ENCODE results near the gene NPAS2. TPM values are rescaled to one million over a fixed set of nuclear protein-coding genes. Genes with fewer than 3 reads are reported as not detected.

Gene NPAS2
- total RNA-seq, 1 experiment from 2014 or later, result 12.3 TPM

DNA sequence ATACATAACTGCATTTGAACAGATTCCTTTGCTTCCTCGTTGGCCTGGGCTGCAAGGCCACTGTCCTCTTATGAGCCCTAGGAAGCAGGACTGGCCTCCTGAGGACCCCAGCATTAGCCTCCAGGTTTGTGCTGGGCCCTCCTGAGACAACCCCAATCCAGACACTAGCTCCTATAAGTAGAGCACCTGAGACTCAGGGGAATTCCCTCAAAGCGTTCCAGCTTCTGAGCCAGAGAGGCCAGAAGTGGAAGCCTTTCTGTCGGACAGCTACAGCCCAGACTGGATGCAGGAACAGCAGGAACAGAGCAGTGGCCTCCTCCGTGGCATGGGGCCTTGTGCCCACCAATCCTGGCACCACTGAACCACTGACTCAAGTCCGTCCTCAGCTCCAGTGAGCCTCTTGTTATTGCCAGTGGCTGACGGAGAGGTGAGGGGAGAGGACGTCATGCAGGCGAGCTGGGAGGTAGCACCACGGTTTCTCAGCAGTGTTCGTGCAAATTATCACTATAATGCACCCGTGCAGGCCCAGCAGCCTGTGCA is 67.2 kb downstream of the NPAS2 start:
- DNase-seq (ENCODE audit: unreplicated experiment), result no peak
- H3K9me3 Mint-ChIP-seq (ENCODE audit: unreplicated experiment), result no peaks in the 10 kb centered on the region
- BruUV-seq (replicated peaks), result no TSS peak
- ChIA-PET CTCF (interaction anchor here (0.6 to 1.1 kb wide), 2 partner anchors 10 kb away, joined by 3 to 6 read pairs; no protein-coding TSS in a partner anchor), POLR2A (interaction anchor here (1.0 kb wide), 1 partner anchor 11 kb away, joined by 4 read pairs; no protein-coding TSS in a partner anchor)
- peaks cover 4% of the 10 kb centered on the region for H3K36me3 Mint-ChIP-seq (ENCODE audit: insufficient read depth, unreplicated experiment)
- intact Hi-C loops (cut with micrococcal nuclease), result no loop called here
- H3K27me3 Mint-ChIP-seq (ENCODE audit: insufficient read depth, unreplicated experiment), result no peaks in the 10 kb centered on the region
- peaks cover 10% of the 10 kb centered on the region for H3K4me1 Mint-ChIP-seq (ENCODE audit: insufficient read depth, unreplicated experiment)
- H3K4me3 Mint-ChIP-seq (ENCODE audit: unreplicated experiment), result no peak overlapping the region
- TF ChIP-seq, protein P1, sequence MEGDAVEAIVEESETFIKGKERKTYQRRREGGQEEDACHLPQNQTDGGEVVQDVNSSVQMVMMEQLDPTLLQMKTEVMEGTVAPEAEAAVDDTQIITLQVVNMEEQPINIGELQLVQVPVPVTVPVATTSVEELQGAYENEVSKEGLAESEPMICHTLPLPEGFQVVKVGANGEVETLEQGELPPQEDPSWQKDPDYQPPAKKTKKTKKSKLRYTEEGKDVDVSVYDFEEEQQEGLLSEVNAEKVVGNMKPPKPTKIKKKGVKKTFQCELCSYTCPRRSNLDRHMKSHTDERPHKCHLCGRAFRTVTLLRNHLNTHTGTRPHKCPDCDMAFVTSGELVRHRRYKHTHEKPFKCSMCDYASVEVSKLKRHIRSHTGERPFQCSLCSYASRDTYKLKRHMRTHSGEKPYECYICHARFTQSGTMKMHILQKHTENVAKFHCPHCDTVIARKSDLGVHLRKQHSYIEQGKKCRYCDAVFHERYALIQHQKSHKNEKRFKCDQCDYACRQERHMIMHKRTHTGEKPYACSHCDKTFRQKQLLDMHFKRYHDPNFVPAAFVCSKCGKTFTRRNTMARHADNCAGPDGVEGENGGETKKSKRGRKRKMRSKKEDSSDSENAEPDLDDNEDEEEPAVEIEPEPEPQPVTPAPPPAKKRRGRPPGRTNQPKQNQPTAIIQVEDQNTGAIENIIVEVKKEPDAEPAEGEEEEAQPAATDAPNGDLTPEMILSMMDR (IDR thresholded peaks at IDR 0.05; ENCODE audit: unreplicated experiment), result no peak
- no peak overlapping the region for H3K27ac Mint-ChIP-seq (ENCODE audit: low read depth, unreplicated experiment)

DNA sequence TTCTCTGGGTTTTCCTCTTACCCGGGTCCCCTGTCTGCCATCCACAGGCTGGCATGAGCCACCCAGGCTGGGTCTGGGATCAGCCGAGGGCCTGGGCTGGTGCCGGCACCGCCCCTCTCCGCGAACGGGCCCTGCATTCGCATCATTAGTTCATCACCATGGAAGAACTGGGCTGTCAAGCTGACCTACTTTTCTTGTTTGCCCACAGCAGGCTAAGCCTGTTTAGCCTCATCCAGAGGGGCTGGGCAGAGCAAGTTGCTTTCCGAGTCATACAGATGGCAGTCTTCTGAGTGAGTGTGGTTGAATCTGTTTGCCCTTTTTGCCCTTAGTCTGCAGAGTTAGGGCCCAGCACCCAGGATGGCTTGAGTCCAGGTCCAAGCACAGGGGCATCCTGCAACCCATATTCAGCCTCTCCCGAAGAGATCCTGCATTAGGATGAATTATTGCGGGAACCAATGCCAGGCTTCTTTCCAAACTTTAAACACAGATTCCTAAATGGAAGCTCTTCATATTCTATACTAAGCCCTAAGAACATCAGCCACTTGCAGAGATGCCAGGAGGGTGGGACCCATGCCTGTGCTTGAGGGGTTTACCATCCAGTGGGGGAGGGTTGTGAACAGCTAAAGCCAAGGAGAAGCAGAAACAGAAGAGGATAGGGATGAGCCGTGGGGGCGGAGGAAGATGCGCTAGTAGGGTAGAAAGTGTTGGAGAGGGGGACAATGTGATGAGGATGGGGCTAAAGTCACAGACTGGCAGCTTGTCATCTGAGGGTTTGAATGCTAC is 68.0 kb downstream of the NPAS2 start:
- no peaks in the 10 kb centered on the region for H3K27me3 Mint-ChIP-seq (ENCODE audit: insufficient read depth, unreplicated experiment)
- ChIA-PET CTCF (interaction anchor here (0.6 to 0.7 kb wide), 3 partner anchors 9 to 137 kb away, joined by 3 read pairs; no protein-coding TSS in a partner anchor), POLR2A (interaction anchor here (0.7 to 1.1 kb wide), 2 partner anchors 15 to 1275 kb away, joined by 3 to 4 read pairs; no protein-coding TSS in a partner anchor)
- BruUV-seq (replicated peaks), result no TSS peak
- H3K9me3 Mint-ChIP-seq (ENCODE audit: unreplicated experiment), result no peaks in the 10 kb centered on the region
- H3K27ac Mint-ChIP-seq (ENCODE audit: low read depth, unreplicated experiment), result no peak overlapping the region
- H3K36me3 Mint-ChIP-seq (ENCODE audit: insufficient read depth, unreplicated experiment), result peaks cover 4% of the 10 kb centered on the region
- intact Hi-C loops (cut with micrococcal nuclease), result no loop called here
- no peak overlapping the region for H3K4me3 Mint-ChIP-seq (ENCODE audit: unreplicated experiment)
- H3K4me1 Mint-ChIP-seq (ENCODE audit: insufficient read depth, unreplicated experiment), result peaks cover 7% of the 10 kb centered on the region
- TF ChIP-seq, protein P1 (IDR thresholded peaks at IDR 0.05; ENCODE audit: unreplicated experiment), result no peak
- DNase-seq (ENCODE audit: unreplicated experiment), result no peak

DNA sequence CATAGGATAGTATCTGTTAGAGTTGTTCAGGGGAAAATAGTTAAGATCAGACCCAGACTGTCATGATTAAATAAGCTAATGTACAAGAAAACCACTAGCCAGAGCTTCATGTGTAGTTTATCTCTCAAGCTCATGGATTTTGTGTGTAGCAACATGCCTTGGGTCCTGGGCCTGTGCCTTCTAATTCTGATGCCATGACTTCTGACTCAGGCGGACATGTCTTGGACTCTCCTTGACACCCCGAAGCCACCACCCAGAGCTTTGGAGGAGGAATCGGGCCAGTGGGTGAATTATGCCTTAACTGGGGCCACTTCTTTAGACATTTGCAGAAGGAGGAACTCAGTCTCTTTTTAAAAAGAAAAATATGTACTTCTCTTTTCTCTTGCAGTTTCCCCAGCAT is 68.7 kb downstream of the NPAS2 start:
- no peak overlapping the region for H3K27ac Mint-ChIP-seq (ENCODE audit: low read depth, unreplicated experiment)
- CTCF ChIA-PET, result interaction anchor here (0.7 kb wide), 2 partner anchors 13 to 138 kb away, joined by 3 read pairs; no protein-coding TSS in a partner anchor
- peaks cover under 1% of the 10 kb centered on the region for H3K4me1 Mint-ChIP-seq (ENCODE audit: insufficient read depth, unreplicated experiment)
- no peak overlapping the region for H3K4me3 Mint-ChIP-seq (ENCODE audit: unreplicated experiment)
- no TSS peak for BruUV-seq (replicated peaks)
- no peaks in the 10 kb centered on the region for H3K9me3 Mint-ChIP-seq (ENCODE audit: unreplicated experiment)
- peaks cover 4% of the 10 kb centered on the region for H3K36me3 Mint-ChIP-seq (ENCODE audit: insufficient read depth, unreplicated experiment)
- DNase-seq (ENCODE audit: unreplicated experiment), result no peak
- TF ChIP-seq, protein P1 (IDR thresholded peaks at IDR 0.05; ENCODE audit: unreplicated experiment), result no peak
- POLR2A ChIA-PET, result interaction anchor here (0.7 to 1.1 kb wide), 2 partner anchors 15 to 1275 kb away, joined by 3 to 4 read pairs; no protein-coding TSS in a partner anchor
- intact Hi-C loops (cut with micrococcal nuclease), result no loop called here
- no peaks in the 10 kb centered on the region for H3K27me3 Mint-ChIP-seq (ENCODE audit: insufficient read depth, unreplicated experiment)

DNA sequence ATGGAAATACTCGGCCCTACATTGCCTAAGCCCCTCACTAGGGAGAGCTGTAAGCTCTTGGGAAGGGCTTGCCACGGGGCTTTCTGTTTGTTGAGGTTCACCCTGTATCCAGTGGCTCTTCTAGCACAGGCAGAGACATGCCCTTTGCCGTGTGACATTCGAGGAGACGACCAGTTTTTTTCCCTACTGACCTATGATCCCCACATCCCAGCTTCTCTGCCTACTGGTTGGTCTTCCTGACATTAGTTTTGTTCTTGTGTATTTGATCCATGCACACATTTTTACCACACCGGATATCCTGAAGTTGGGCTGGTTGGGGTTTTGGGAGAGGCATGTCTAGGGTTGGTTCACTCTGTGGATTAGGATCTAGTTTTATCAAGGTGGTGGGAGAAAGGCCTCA is 69.3 kb downstream of the NPAS2 start:
- Mint-ChIP-seq H3K27ac (ENCODE audit: low read depth, unreplicated experiment) (no peak overlapping the region), H3K4me1 (ENCODE audit: insufficient read depth, unreplicated experiment) (no peaks in the 10 kb centered on the region)

More for the DNA sequence above, 69.3 kb downstream of the NPAS2 start:
- H3K36me3 Mint-ChIP-seq (ENCODE audit: insufficient read depth, unreplicated experiment), result peaks cover 4% of the 10 kb centered on the region
- H3K4me3 Mint-ChIP-seq (ENCODE audit: unreplicated experiment), result no peak overlapping the region
- no peak for DNase-seq (ENCODE audit: unreplicated experiment)
- no peaks in the 10 kb centered on the region for H3K9me3 Mint-ChIP-seq (ENCODE audit: unreplicated experiment)
- CTCF ChIA-PET, result no interaction called here
- POLR2A ChIA-PET, result interaction anchor here (1.1 kb wide), 1 partner anchor 14 kb away, joined by 3 read pairs; no protein-coding TSS in a partner anchor
- BruUV-seq (replicated peaks), result no TSS peak
- no peaks in the 10 kb centered on the region for H3K27me3 Mint-ChIP-seq (ENCODE audit: insufficient read depth, unreplicated experiment)
- intact Hi-C loops (cut with micrococcal nuclease), result no loop called here
- TF ChIP-seq, protein P1 (IDR thresholded peaks at IDR 0.05; ENCODE audit: unreplicated experiment), result no peak

Measured in MCF 10A (cell line).